ENCODE results near the gene RAB5A. TPM values are rescaled to one million over a fixed set of nuclear protein-coding genes. Genes with fewer than 3 reads are reported as not detected.

The RAB5A gene
- total and polyA plus RNA-seq, 2 of the 4 experiments (the other 2 are of a cell fraction): 33.3 to 46.4 TPM

DNA sequence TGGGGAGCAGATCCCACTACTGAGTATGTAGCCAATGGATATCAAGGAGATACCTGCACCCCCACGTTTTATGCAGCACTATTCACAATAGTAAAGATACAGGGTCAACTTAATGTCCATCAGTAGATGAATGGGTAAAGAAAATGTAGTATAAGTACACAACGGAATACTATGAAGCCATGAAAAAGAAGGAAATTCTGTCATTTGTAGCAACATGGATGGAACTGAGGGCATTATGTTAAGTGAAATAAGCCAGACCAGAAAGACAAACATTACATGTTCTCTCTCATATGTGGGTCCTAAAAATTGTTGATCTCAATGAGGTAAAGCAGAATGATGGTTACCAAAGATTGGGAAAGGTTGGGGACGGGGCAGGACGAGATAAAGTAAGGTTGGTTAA, 50.6 kb downstream of the RAB5A start:
- 100% methylated on average over 2 of the region's 4 CpGs; no CpG with 5 or more reads in 1 of the 2 experiments for WGBS, 2 experiments (ENCODE audit: extremely low coverage in 2 of 2, insufficient read length in 1 of 2)
- no peaks in the 10 kb centered on the region for H3K79me1 ChIP-seq (ENCODE audit: low read depth in 1 of 2, low read length in 2 of 2)
- H2AK5ac ChIP-seq (ENCODE audit: low read depth, low read length): no peak overlapping the region
- in situ Hi-C loops (cut with MboI; ENCODE audit: low sequenced_read_pairs): no loop called here
- H3K56ac ChIP-seq (ENCODE audit: extremely low read depth, insufficient read depth, low read length): no peak overlapping the region
- intact Hi-C loops (cut with micrococcal nuclease): no loop called here
- CTCF ChIA-PET: no interaction called here
- H2BK120ac ChIP-seq (ENCODE audit: low read depth, low read length): no peak overlapping the region
- TF ChIP-seq MXI1 (IDR thresholded peaks at IDR 0.05; ENCODE audit: borderline replicate concordance, low read depth, low read length) (no peak), FOS (IDR thresholded peaks at IDR 0.05; ENCODE audit: low read depth, low read length) (no peak), BHLHE40 (IDR thresholded peaks at IDR 0.05; ENCODE audit: low read depth, low read length) (no peak), RAD21 (IDR thresholded peaks at IDR 0.05; ENCODE audit: low read length) (no peak), POLR2A (IDR thresholded peaks at IDR 0.05; ENCODE audit: low read depth, low read length) (no peak), MAZ (IDR thresholded peaks at IDR 0.05; ENCODE audit: borderline replicate concordance, low read depth, low read length) (no peak), RFX5 (IDR thresholded peaks at IDR 0.05; ENCODE audit: low read depth, low read length) (no peak), SMC3 (IDR thresholded peaks at IDR 0.05; ENCODE audit: low read depth, low read length) (no peak), RCOR1 (IDR thresholded peaks at IDR 0.05; ENCODE audit: insufficient replicate concordance, low read length) (no peak), NFE2L2 (IDR thresholded peaks at IDR 0.05; ENCODE audit: low read depth, low read length) (no peak), MAFK (IDR thresholded peaks at IDR 0.05; ENCODE audit: low read depth, low read length) (no peak), CEBPB (IDR thresholded peaks at IDR 0.05; ENCODE audit: low read depth, low read length) (no peak), CHD1 (IDR thresholded peaks at IDR 0.05; ENCODE audit: low read depth, low read length) (no peak)
- TF ChIP-seq, protein P1, sequence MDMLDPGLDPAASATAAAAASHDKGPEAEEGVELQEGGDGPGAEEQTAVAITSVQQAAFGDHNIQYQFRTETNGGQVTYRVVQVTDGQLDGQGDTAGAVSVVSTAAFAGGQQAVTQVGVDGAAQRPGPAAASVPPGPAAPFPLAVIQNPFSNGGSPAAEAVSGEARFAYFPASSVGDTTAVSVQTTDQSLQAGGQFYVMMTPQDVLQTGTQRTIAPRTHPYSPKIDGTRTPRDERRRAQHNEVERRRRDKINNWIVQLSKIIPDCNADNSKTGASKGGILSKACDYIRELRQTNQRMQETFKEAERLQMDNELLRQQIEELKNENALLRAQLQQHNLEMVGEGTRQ (IDR thresholded peaks at IDR 0.05; ENCODE audit: low read depth, low read length): no peak
- TF ChIP-seq, protein P2, sequence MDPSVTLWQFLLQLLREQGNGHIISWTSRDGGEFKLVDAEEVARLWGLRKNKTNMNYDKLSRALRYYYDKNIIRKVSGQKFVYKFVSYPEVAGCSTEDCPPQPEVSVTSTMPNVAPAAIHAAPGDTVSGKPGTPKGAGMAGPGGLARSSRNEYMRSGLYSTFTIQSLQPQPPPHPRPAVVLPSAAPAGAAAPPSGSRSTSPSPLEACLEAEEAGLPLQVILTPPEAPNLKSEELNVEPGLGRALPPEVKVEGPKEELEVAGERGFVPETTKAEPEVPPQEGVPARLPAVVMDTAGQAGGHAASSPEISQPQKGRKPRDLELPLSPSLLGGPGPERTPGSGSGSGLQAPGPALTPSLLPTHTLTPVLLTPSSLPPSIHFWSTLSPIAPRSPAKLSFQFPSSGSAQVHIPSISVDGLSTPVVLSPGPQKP (IDR thresholded peaks at IDR 0.05; ENCODE audit: borderline replicate concordance, low read depth, low read length): no peak
- TF ChIP-seq, protein P3, sequence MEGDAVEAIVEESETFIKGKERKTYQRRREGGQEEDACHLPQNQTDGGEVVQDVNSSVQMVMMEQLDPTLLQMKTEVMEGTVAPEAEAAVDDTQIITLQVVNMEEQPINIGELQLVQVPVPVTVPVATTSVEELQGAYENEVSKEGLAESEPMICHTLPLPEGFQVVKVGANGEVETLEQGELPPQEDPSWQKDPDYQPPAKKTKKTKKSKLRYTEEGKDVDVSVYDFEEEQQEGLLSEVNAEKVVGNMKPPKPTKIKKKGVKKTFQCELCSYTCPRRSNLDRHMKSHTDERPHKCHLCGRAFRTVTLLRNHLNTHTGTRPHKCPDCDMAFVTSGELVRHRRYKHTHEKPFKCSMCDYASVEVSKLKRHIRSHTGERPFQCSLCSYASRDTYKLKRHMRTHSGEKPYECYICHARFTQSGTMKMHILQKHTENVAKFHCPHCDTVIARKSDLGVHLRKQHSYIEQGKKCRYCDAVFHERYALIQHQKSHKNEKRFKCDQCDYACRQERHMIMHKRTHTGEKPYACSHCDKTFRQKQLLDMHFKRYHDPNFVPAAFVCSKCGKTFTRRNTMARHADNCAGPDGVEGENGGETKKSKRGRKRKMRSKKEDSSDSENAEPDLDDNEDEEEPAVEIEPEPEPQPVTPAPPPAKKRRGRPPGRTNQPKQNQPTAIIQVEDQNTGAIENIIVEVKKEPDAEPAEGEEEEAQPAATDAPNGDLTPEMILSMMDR (conservative IDR thresholded peaks at IDR 0.05; ENCODE audit: low read depth, low read length): no peak
- no peak overlapping the region for H4K91ac ChIP-seq (ENCODE audit: insufficient read depth, low read depth, low read length)
- no peak overlapping the region for H3K18ac ChIP-seq (ENCODE audit: low read depth, low read length)
- no peak overlapping the region for H3K27ac ChIP-seq (ENCODE audit: insufficient read depth, low read length)
- no peak overlapping the region for H4K8ac ChIP-seq (ENCODE audit: low read depth in 2 of 2, low read length in 2 of 2)
- H2BK20ac ChIP-seq (ENCODE audit: low read depth, low read length): no peak overlapping the region
- H3K27me3 ChIP-seq (ENCODE audit: control insufficient read depth, insufficient read depth, low read length): no peaks in the 10 kb centered on the region
- dilution Hi-C loops (cut with HindIII; ENCODE audit: low sequenced_read_pairs, unreplicated experiment): no loop called here
- ATAC-seq (ENCODE audit: low read depth) (no peak), DNase-seq (no peak)
- no peak overlapping the region for H3K4me2 ChIP-seq (ENCODE audit: low read depth, low read length)
- H4K20me1 ChIP-seq (ENCODE audit: insufficient read depth, low read length): no peaks in the 10 kb centered on the region
- H2AFZ ChIP-seq (replicated peaks; ENCODE audit: low read length, poor library complexity): no peak overlapping the region
- no peak overlapping the region for H3K14ac ChIP-seq (replicated peaks; ENCODE audit: low read depth, low read length)
- BruUV-seq (replicated peaks): no TSS peak
- H3K4me3 ChIP-seq (ENCODE audit: insufficient read depth, low read depth, low read length): no peak overlapping the region
- no peak overlapping the region for H3K23ac ChIP-seq (ENCODE audit: low read depth, low read length)
- H2AK9ac ChIP-seq (replicated peaks; ENCODE audit: low read depth, low read length, poor library complexity): no peak overlapping the region
- no peak overlapping the region for H3K9ac ChIP-seq (ENCODE audit: low read depth, low read length)
- H3K4me1 ChIP-seq (ENCODE audit: control insufficient read depth, insufficient read depth, low read length): no peaks in the 10 kb centered on the region
- H2BK5ac ChIP-seq (ENCODE audit: low read depth, low read length, poor library complexity, severe bottlenecking): no peak overlapping the region
- no peak overlapping the region for H3K4ac ChIP-seq (ENCODE audit: low read depth, low read length)
- no peak overlapping the region for H2BK15ac ChIP-seq (ENCODE audit: low read depth, low read length)
- H3K9me1 ChIP-seq (ENCODE audit: insufficient read depth, low read length): no peaks in the 10 kb centered on the region
- no peak overlapping the region for H4K5ac ChIP-seq (ENCODE audit: low read depth, low read length)
- H3K9me3 ChIP-seq (ENCODE audit: control insufficient read depth, insufficient read depth, low read length): no peaks in the 10 kb centered on the region
- POLR2A ChIA-PET (ENCODE audit: unreplicated experiment): no interaction called here
- H3K36me3 ChIP-seq (ENCODE audit: control insufficient read depth, insufficient read depth, low read length): no peaks in the 10 kb centered on the region

Measured in IMR-90 (cell line).